Right lobe of liver (tissue), 4 donors: ENCODE results near the gene PRC1.

Experiments
- POLR2A ChIP-seq: fragments of 450-650 bp; IDR thresholded peaks from one replicate; pipeline ENCODE4 v1.6.1; 2017; ENCODE audit warnings: antibody characterized with exemption, mild to moderate bottlenecking
- TF ChIP-seq, protein P1 (sequence below), 4 donors: fragments of 200-600 bp in 3 of 4; fragments of 450-650 bp in 1 of 4; IDR thresholded peaks; one replicate each; pipeline versions ENCODE4 v1.5.1 to v1.8.0; 2016 to 2022; ENCODE audit warnings: antibody characterized with exemption in 4 of 4, mild to moderate bottlenecking in 2 of 4
- donor health status: DM: no; HTN: no; CAD: no.
- donor health status: DM: no; HTN: no; CAD: no.
- donor health status: DM: no; HTN: yes; CAD: no.

DNA sequence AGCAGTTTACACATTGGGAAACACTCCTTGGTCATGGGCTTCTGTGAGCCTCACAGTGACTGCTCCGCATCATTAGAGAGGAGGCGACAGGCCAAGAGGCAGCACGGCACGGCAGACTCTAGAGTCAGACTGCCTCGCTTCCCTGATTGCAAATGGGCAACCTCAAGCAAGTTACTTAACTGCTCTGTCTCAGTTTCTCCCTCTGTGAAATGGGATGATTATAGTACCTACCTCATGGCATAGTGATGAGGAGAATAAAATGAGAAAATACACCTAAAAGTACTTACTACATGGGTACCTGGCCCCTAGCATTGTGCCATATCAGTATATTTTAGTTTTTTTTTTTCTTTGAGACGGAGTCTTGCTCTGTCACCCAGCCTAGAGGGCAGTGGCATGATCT, 43.7 kb downstream of the PRC1 start:
- TF ChIP-seq, protein P1, sequence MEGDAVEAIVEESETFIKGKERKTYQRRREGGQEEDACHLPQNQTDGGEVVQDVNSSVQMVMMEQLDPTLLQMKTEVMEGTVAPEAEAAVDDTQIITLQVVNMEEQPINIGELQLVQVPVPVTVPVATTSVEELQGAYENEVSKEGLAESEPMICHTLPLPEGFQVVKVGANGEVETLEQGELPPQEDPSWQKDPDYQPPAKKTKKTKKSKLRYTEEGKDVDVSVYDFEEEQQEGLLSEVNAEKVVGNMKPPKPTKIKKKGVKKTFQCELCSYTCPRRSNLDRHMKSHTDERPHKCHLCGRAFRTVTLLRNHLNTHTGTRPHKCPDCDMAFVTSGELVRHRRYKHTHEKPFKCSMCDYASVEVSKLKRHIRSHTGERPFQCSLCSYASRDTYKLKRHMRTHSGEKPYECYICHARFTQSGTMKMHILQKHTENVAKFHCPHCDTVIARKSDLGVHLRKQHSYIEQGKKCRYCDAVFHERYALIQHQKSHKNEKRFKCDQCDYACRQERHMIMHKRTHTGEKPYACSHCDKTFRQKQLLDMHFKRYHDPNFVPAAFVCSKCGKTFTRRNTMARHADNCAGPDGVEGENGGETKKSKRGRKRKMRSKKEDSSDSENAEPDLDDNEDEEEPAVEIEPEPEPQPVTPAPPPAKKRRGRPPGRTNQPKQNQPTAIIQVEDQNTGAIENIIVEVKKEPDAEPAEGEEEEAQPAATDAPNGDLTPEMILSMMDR (IDR thresholded peaks at IDR 0.05): no peak
- TF ChIP-seq POLR2A: no peak
